ENCODE measurements around the gene SLC16A4.

GRCh38 chr1:110346690-110347089, 44.1 kb downstream of the SLC16A4 start:
- TF ChIP-seq CTCF (IDR thresholded peaks at IDR 0.05) (no peak), POLR2A (IDR thresholded peaks at IDR 0.05) (no peak), POLR2AphosphoS5 (IDR thresholded peaks at IDR 0.05) (no peak)
